BE2C (cell line): ENCODE results near the gene RMI2.
A peak's percentile ranks its signal among the peaks of the same experiment; 100 is the strongest.

ENCODE experiments used
- DNase-seq: peaks from one replicate; pipeline ENCODE4 v3.0.0-alpha.2; 2020
- H3K27me3 ChIP-seq: fragments of 250-450 bp; sonication (Bioruptor Pico); 2 replicates; pipeline ENCODE4 v1.5.1; 2020; ENCODE audit warnings: mild to moderate bottlenecking
- H3K36me3 ChIP-seq: fragments of 250-450 bp; sonication (Bioruptor Pico); 2 replicates; pipeline ENCODE4 v1.5.1; 2020; ENCODE audit warnings: mild to moderate bottlenecking
- H3K4me1 ChIP-seq: fragments of 250-450 bp; sonication (Bioruptor Pico); 2 replicates; pipeline ENCODE4 v1.5.1; 2020
- H3K4me3 ChIP-seq: 2 replicates; pipeline ENCODE4 v1.5.1; 2011; ENCODE audit warnings: low read depth, low read length
- H3K9me3 ChIP-seq: fragments of 250-450 bp; sonication (Bioruptor Pico); 2 replicates; pipeline ENCODE4 v1.5.1; 2020
- TF ChIP-seq, protein P1 (sequence below): IDR thresholded peaks from 2 replicates; pipeline ENCODE4 v1.5.1; 2012; ENCODE audit warnings: mild to moderate bottlenecking, low read depth, low read length

Gene RMI2

DNA sequence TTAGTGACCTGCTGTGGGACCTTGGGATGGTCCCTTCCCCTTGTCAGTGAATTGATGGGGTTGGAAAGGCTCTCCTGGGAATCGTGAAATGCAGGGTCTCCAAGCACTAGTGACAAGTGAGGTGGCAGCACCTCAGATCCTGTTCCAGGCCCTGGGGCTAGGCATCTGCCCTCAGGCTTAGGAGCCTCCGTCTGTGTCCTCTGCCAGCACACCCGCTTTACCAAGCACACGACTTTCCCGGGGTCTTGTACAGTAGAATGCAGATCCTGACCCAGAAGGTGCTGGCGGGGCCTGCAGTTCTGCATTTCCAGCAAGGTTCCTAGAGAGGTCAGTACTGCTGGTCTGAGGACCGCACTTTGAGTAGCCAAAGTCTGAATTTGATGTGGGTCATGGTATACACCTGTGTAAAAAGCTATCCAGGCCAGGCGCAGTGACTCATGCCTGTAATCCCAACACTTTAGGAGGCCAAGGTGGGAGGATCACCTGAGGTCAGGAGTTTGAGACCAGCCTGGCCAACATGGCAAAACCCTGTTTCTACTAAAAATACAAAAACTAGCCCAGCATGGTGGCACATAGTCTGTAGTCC, 30.9 kb upstream of the RMI2 start:
- no peaks in the 10 kb centered on the region for H3K4me1 ChIP-seq
- DNase-seq, result no peak
- H3K27me3 ChIP-seq, result no peaks in the 10 kb centered on the region
- no peak overlapping the region for H3K4me3 ChIP-seq
- no peaks in the 10 kb centered on the region for H3K36me3 ChIP-seq
- H3K9me3 ChIP-seq, result no peaks in the 10 kb centered on the region; the same call in 1 of the 2 replicates
- TF ChIP-seq, protein P1, sequence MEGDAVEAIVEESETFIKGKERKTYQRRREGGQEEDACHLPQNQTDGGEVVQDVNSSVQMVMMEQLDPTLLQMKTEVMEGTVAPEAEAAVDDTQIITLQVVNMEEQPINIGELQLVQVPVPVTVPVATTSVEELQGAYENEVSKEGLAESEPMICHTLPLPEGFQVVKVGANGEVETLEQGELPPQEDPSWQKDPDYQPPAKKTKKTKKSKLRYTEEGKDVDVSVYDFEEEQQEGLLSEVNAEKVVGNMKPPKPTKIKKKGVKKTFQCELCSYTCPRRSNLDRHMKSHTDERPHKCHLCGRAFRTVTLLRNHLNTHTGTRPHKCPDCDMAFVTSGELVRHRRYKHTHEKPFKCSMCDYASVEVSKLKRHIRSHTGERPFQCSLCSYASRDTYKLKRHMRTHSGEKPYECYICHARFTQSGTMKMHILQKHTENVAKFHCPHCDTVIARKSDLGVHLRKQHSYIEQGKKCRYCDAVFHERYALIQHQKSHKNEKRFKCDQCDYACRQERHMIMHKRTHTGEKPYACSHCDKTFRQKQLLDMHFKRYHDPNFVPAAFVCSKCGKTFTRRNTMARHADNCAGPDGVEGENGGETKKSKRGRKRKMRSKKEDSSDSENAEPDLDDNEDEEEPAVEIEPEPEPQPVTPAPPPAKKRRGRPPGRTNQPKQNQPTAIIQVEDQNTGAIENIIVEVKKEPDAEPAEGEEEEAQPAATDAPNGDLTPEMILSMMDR, result no peak

DNA sequence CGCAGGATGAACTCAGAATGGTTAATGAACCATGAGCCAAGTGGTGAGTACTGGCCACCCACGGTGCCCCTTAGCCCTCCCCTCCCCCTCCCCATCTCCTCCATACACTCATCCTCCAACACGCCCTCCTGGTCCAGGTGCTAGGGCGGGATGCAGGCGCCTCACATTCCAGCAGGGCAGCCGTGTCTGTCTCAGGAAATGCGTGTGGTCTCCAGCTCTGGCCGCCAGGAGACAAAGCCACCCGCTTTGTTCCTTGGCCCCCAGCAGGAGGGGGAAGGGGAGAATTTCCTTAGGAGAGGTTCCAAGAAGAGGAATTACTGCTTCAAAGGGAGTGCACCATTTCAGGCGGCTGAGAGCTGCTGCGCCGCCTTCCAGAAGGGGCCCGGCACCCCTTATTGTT, 29.7 kb upstream of the RMI2 start:
- Histone ChIP-seq H3K36me3 (no peaks in the 10 kb centered on the region), H3K4me1 (no peaks in the 10 kb centered on the region), H3K4me3 (no peak overlapping the region), H3K27me3 (no peaks in the 10 kb centered on the region), H3K9me3 (no peaks in the 10 kb centered on the region; the same call in 1 of the 2 replicates)
- DNase-seq, result no peak
- TF ChIP-seq, protein P1, result no peak

DNA sequence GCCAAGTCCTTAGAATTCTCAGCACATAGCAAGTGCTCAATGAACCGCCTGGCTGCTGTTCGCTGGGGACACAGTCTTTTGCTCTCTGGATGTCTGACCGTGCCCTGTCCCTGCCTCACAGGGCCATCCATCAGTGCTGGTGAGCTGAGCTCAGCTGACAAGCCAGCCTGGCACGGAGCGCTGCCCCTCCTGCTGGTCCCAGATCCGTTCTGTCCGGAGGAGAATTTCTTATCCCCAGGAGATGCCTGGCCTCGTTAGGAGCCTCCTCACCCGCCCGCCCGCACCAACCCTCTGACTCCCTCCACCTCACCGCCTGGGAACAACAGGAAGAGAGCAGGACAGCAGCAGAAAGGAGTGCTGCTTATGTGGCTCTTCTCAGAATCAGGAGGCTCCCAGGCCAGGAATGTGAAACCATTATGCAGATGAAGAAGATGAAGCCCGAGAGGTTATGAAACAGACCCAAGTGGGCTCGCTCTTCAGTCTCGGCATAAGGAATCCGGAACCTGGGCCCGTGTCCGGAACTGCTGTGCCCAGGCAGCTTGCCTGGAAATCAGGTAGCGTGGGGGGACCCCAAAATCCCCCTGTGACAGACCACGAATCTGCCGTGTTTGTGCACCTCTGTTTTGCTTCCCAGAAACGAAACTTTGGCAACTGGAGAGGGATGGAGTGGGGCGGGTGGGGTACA, 28.8 kb upstream of the RMI2 start:
- Histone ChIP-seq H3K27me3 (no peaks in the 10 kb centered on the region), H3K4me3 (no peak overlapping the region), H3K9me3 (no peaks in the 10 kb centered on the region), H3K36me3 (no peaks in the 10 kb centered on the region), H3K4me1 (no peaks in the 10 kb centered on the region)
- no peak for DNase-seq
- TF ChIP-seq, protein P1, result no peak

DNA sequence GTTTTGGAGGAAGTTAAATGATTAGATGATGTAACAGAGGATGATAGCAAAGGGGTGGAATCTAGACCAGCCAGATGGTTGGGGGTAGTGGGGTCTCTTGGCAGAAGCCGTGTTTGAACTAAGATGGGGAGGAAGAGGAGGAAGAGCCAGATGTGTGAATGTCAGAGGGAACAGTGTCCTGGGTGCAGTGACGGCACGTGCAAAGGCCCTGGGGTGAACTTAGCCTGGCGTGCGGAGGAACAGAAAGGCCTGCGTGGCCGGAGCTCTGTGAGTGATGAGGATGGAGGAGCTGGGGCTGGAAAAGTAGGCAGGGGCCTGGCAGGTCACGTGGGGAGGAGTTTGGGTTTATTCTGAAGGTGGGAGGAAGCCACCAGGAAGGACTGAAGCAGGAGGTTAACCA, 26.4 kb upstream of the RMI2 start:
- TF ChIP-seq, protein P1, result no peak
- DNase-seq, result no peak
- no peaks in the 10 kb centered on the region for H3K27me3 ChIP-seq
- H3K4me1 ChIP-seq, result no peaks in the 10 kb centered on the region
- H3K36me3 ChIP-seq, result no peaks in the 10 kb centered on the region
- no peaks in the 10 kb centered on the region for H3K9me3 ChIP-seq
- no peak overlapping the region for H3K4me3 ChIP-seq

DNA sequence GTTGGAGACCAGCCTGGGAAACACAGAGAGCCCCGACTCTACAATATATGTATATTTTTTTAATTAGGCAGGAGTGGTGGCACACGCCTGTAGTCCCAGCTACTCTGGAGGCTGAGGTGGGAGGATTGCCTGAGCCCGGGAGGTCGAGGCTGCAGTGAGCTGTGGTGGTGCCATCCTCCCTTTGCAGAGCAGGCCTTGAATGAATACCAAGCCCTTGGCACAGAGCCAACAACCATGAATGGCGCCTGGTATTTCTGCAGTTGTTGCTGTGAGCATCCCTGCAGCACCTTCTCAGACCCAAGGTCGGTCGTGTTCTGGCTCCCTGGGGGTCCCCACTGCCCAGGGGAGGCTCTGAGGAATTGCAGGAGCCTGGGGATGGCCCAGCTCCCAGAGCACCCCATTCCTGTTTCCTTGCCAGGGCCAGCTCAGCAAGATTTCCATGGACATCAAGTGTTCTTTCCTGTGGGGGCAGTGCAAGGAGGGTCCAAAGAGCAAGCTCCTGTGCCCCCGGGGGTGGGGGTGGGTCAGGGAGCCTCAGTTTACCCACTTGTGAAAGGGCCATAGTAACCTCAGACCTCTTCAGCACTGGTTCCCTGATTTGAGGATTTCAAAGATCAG, 25.6 kb upstream of the RMI2 start:
- DNase-seq, result peak; percentile 67
- Histone ChIP-seq H3K27me3 (no peaks in the 10 kb centered on the region), H3K4me3 (no peak overlapping the region), H3K4me1 (no peaks in the 10 kb centered on the region), H3K36me3 (no peaks in the 10 kb centered on the region), H3K9me3 (no peaks in the 10 kb centered on the region)
- TF ChIP-seq, protein P1, result no peak

DNA sequence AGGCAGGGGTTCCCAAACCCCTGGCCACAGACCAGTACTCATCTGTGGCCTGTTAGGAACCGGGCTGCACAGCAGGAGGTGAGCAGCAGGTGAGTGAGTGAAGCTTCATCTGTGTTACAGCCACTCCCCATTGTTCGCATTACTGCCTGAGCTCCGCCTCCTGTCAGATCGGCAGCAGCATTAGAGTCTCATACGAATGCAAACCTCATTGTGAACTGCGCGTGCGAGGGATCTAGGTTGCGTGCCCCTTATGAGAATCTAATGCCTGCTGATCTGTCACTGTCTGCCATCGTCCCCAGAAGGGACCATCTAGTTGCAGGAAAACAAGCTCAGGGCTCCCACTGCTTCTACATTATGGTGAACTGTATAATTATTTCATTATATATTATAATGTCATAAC, 25.1 kb upstream of the RMI2 start:
- Histone ChIP-seq H3K27me3 (no peaks in the 10 kb centered on the region), H3K4me3 (no peak overlapping the region), H3K36me3 (no peaks in the 10 kb centered on the region), H3K9me3 (no peaks in the 10 kb centered on the region), H3K4me1 (no peaks in the 10 kb centered on the region)
- no peak for DNase-seq
- TF ChIP-seq, protein P1, result no peak
